HG03025 (cell line): ENCODE results near the gene ACOT12.
A peak's percentile ranks its signal among the peaks of the same experiment; 100 is the strongest.
"Not testable (repeated sequence)": the region's sequence is repeated elsewhere in the genome, so short reads cannot be mapped to it uniquely, and the experiment has no call there.

Source experiments
- ATAC-seq: cut with Tn5 transposase; IDR thresholded peaks from one replicate; pipeline ENCODE4 v1.9.1; 2021; ENCODE audit warnings: mild to moderate bottlenecking, moderate library complexity; ENCODE audit not compliant: unreplicated experiment, low FRiP score

Gene ACOT12

GRCh38 chr5:81301271-81302015 lies 92.5 kb downstream of the ACOT12 start, which contains the start of gene ZCCHC9:
Gene ZCCHC9 (plus strand): TSS chr5:81301587. CDS start chr5:81304758, 3,171 bp downstream.
- ATAC-seq, result peak; percentile 96

GRCh38 chr5:81300921-81301270 lies 93.0 kb downstream of the ACOT12 start:
- no peak for ATAC-seq

- ATAC-seq, result no peak
Measured at GRCh38 chr5:81297531-81297930, 96.4 kb downstream of the ACOT12 start.

- ATAC-seq, result not testable (repeated sequence)
Measured at GRCh38 chr5:81294021-81294420, 99.9 kb downstream of the ACOT12 start.

GRCh38 chr5:81292130-81292529 lies 101.8 kb downstream of the ACOT12 start:
- no peak for ATAC-seq

GRCh38 chr5:81290146-81290545 lies 103.8 kb downstream of the ACOT12 start:
- no peak for ATAC-seq

- no peak for ATAC-seq
Measured at GRCh38 chr5:81288021-81288433, 105.9 kb downstream of the ACOT12 start.

- ATAC-seq, result no peak
Measured at GRCh38 chr5:81286059-81286617, 107.8 kb downstream of the ACOT12 start.

GRCh38 chr5:81283976-81284375 lies 110.0 kb downstream of the ACOT12 start:
- ATAC-seq, result no peak
